ENCODE measurements around the gene SPTB.

SPTB gene

DNA sequence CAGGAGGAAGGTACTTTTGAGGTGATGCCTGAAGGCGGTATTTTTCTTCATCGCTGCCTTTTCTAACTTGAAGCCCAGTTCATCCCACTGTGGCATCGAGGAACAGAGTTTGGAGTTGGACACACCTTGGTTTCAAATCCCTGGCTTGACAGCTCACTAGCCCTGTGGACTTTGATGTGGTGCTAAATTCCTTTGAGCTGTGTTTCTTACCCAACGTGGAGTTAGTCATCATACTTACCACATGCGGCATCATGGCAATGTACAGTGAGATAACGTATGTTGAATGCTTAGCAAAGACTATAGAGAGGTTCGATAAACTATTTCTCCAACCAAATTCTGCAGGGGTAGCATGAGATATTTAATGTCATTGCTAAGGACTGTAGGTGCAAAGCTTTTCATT is 172.0 kb downstream of the SPTB start:
- TF ChIP-seq, protein P1, sequence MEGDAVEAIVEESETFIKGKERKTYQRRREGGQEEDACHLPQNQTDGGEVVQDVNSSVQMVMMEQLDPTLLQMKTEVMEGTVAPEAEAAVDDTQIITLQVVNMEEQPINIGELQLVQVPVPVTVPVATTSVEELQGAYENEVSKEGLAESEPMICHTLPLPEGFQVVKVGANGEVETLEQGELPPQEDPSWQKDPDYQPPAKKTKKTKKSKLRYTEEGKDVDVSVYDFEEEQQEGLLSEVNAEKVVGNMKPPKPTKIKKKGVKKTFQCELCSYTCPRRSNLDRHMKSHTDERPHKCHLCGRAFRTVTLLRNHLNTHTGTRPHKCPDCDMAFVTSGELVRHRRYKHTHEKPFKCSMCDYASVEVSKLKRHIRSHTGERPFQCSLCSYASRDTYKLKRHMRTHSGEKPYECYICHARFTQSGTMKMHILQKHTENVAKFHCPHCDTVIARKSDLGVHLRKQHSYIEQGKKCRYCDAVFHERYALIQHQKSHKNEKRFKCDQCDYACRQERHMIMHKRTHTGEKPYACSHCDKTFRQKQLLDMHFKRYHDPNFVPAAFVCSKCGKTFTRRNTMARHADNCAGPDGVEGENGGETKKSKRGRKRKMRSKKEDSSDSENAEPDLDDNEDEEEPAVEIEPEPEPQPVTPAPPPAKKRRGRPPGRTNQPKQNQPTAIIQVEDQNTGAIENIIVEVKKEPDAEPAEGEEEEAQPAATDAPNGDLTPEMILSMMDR (IDR thresholded peaks at IDR 0.05; ENCODE audit: low read length) = no peak
- no peak for TF ChIP-seq EZH2 (optimal IDR thresholded peaks at IDR 0.05; ENCODE audit: low read depth, low read length)
- H3F3A ChIP-seq (ENCODE audit: insufficient read depth, low read length) = no peaks in the 10 kb centered on the region
- no peaks in the 10 kb centered on the region for H3K36me3 ChIP-seq (replicated peaks; ENCODE audit: insufficient read depth, low read length)
- H3K27me3 ChIP-seq (replicated peaks; ENCODE audit: insufficient read depth, low read length) = peaks cover 13% of the 10 kb centered on the region; the same call in 1 of the 2 replicates
- H3K4me1 ChIP-seq (ENCODE audit: low read length) = no peaks in the 10 kb centered on the region
- no peaks in the 10 kb centered on the region for H4K20me1 ChIP-seq (ENCODE audit: insufficient read depth, low read length)
- no peak overlapping the region for H3K4me2 ChIP-seq (ENCODE audit: low read depth, low read length)
- no peak overlapping the region for H3K27ac ChIP-seq (ENCODE audit: low read length)
- H3K9me2 ChIP-seq (replicated peaks; ENCODE audit: insufficient read depth, low read length) = no peaks in the 10 kb centered on the region
- no peaks in the 10 kb centered on the region for H3K79me2 ChIP-seq (ENCODE audit: low read length)
- no peak for DNase-seq
- H3K9ac ChIP-seq (ENCODE audit: low read length) = no peak overlapping the region
- no peak overlapping the region for H2AFZ ChIP-seq (ENCODE audit: low read length)
- H3K9me3 ChIP-seq (replicated peaks; ENCODE audit: insufficient read depth, low read length) = no peaks in the 10 kb centered on the region
- no peak overlapping the region for H3K4me3 ChIP-seq (ENCODE audit: low read length)

DNA sequence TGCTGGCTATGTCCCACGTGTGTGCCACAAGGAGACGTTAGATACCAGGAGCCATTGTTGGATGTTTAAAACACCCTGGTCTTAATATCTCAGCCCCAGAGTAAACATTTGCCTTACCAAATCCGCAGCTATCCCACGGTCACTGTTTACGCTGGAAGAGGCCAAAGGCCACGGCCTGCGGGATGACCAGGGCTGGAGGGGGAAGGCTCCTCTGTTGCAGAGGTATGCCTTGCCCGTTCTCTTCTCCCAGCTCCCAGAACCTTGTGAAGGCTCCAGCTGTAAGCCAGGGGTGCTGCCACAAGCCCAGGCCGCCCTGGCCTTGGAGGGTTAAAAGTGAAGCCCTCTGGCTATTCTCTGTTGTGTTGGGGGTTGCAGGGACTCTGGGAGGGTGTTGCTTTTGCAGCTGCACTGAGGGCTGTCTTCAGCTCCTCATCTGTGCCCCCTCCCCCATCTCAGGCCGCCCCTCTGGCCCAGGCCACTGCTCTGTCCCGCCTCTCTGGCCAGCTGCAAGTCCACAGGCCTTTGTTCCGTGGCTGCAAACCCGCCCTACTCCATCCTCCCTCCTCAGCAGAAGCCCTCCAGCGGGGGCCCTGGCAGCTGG is 173.0 kb downstream of the SPTB start:
- H3K9ac ChIP-seq (ENCODE audit: low read length) = no peak overlapping the region

DNA sequence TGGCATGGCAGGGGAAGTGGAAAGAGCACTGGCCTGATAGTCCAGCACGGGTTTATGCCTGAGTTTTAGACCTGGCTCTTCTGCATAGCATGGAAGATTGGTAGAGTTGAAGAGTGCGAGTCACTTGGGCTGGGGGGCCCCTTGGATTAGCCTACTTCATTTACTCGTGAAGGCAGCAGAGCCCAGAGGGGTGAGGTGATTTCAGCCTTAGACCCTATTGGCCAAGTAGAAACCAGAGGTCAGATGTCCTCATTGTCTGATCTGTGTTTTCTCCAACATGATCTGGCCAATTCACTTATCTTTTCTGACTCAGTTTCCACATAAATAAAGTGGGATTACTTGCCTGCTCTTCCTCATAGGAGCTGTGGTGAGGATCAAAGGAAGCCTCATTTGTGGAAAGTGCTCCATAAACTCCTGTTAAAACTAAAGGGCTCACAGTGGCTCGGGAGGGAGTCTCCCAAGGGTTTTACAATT is 173.6 kb downstream of the SPTB start:
- Histone ChIP-seq H2AFZ (ENCODE audit: low read length) (no peak overlapping the region), H4K20me1 (ENCODE audit: insufficient read depth, low read length) (no peaks in the 10 kb centered on the region), H3F3A (ENCODE audit: insufficient read depth, low read length) (no peaks in the 10 kb centered on the region), H3K4me3 (ENCODE audit: low read length) (no peak overlapping the region), H3K9me2 (replicated peaks; ENCODE audit: insufficient read depth, low read length) (no peaks in the 10 kb centered on the region), H3K9ac (ENCODE audit: low read length) (no peak overlapping the region), H3K27ac (ENCODE audit: low read length) (no peak overlapping the region), H3K4me2 (ENCODE audit: low read depth, low read length) (no peak overlapping the region), H3K36me3 (replicated peaks; ENCODE audit: insufficient read depth, low read length) (no peaks in the 10 kb centered on the region), H3K9me3 (replicated peaks; ENCODE audit: insufficient read depth, low read length) (no peaks in the 10 kb centered on the region), H3K27me3 (replicated peaks; ENCODE audit: insufficient read depth, low read length) (peaks cover 13% of the 10 kb centered on the region; the same call in 1 of the 2 replicates), H3K79me2 (ENCODE audit: low read length) (no peaks in the 10 kb centered on the region), H3K4me1 (ENCODE audit: low read length) (no peaks in the 10 kb centered on the region)
- TF ChIP-seq, protein P1 (IDR thresholded peaks at IDR 0.05; ENCODE audit: low read length) = no peak
- TF ChIP-seq EZH2 (optimal IDR thresholded peaks at IDR 0.05; ENCODE audit: low read depth, low read length) (no peak), EZH2phosphoT487 (IDR thresholded peaks at IDR 0.05; ENCODE audit: low read length) (no peak)
- no peak for DNase-seq

More for the DNA sequence above, 173.0 kb downstream of the SPTB start:
- Histone ChIP-seq H3K4me3 (ENCODE audit: low read length) (no peak overlapping the region), H3K36me3 (replicated peaks; ENCODE audit: insufficient read depth, low read length) (no peaks in the 10 kb centered on the region), H3K79me2 (ENCODE audit: low read length) (no peaks in the 10 kb centered on the region), H3K27me3 (replicated peaks; ENCODE audit: insufficient read depth, low read length) (peaks cover 13% of the 10 kb centered on the region; the same call in 1 of the 2 replicates), H4K20me1 (ENCODE audit: insufficient read depth, low read length) (no peaks in the 10 kb centered on the region), H3K9me3 (replicated peaks; ENCODE audit: insufficient read depth, low read length) (no peaks in the 10 kb centered on the region), H3K27ac (ENCODE audit: low read length) (no peak overlapping the region), H3K4me1 (ENCODE audit: low read length) (no peaks in the 10 kb centered on the region), H3K4me2 (ENCODE audit: low read depth, low read length) (no peak overlapping the region), H3F3A (ENCODE audit: insufficient read depth, low read length) (no peaks in the 10 kb centered on the region), H2AFZ (ENCODE audit: low read length) (no peak overlapping the region), H3K9me2 (replicated peaks; ENCODE audit: insufficient read depth, low read length) (no peaks in the 10 kb centered on the region)
- no peak for DNase-seq
- TF ChIP-seq, protein P1 (IDR thresholded peaks at IDR 0.05; ENCODE audit: low read length) = no peak
- no peak for TF ChIP-seq EZH2phosphoT487 (IDR thresholded peaks at IDR 0.05; ENCODE audit: low read length)
- TF ChIP-seq EZH2 (optimal IDR thresholded peaks at IDR 0.05; ENCODE audit: low read depth, low read length) = no peak
